Gastrocnemius medialis (tissue), 4 donors: Measurements from ENCODE around the gene ERBB2. TPM values are rescaled to one million over a fixed set of nuclear protein-coding genes. Genes with fewer than 3 reads are reported as not detected.
"Not testable (repeated sequence)": the region's sequence is repeated elsewhere in the genome, so short reads cannot be mapped to it uniquely, and the experiment has no call there.

ENCODE experiments used
- ATAC-seq, 2 donors: fragments of 150-250 bp; one replicate each; pipeline ENCODE4 v1.9.1; 2016
- DNase-seq, 2 donors: peaks; one replicate each; pipeline ENCODE4 v3.0.0-alpha.2; 2019
- H3K27ac ChIP-seq, 4 donors: fragments of 200-600 bp; sonication (generic); 1 replicate in 1 of 4; 2 replicates in 3 of 4; pipeline ENCODE4 v1.5.1; 2016 to 2018; ENCODE audit warnings: mild to moderate bottlenecking in 2 of 4, moderate library complexity in 1 of 4
- H3K27me3 ChIP-seq, 3 donors: fragments of 200-600 bp; sonication (generic) in 2 of 3; 1 replicate in 1 of 3; 2 replicates in 2 of 3; pipeline versions ENCODE4 v1.5.1 to v1.6.0; 2016 to 2019; ENCODE audit warnings: mild to moderate bottlenecking in 1 of 3, moderate library complexity in 1 of 3
- H3K36me3 ChIP-seq, 2 donors: fragments of 200-600 bp; sonication (generic) in 1 of 2; one replicate each; pipeline ENCODE4 v1.5.1; 2017 to 2018
- H3K4me1 ChIP-seq, 2 donors: fragments of 200-600 bp; sonication (generic) in 1 of 2; one replicate each; pipeline ENCODE4 v1.5.1; 2016 to 2017; ENCODE audit warnings: mild to moderate bottlenecking in 2 of 2
- H3K4me3 ChIP-seq, 4 donors: fragments of 200-600 bp; sonication (generic) in 3 of 4; 1 replicate in 1 of 4; 2 replicates in 3 of 4; pipeline ENCODE4 v1.5.1; 2016 to 2019; ENCODE audit warnings: mild to moderate bottlenecking in 2 of 4
- H3K9me3 ChIP-seq, 3 donors: fragments of 200-600 bp; sonication (generic) in 2 of 3; 1 replicate in 1 of 3; 2 replicates in 2 of 3; pipeline ENCODE4 v1.5.1; 2016 to 2019
- CTCF ChIP-seq, 5 experiments: fragments of 450-650 bp in 3 of 5; fragments of 200-600 bp in 2 of 5; sonication (generic) in 2 of 5; IDR thresholded peaks in 4 of 5; conservative IDR thresholded peaks in 1 of 5; 1 replicate in 4 of 5; 2 replicates in 1 of 5; pipeline ENCODE4 v1.5.1; 2016 to 2019; ENCODE audit warnings: antibody characterized with exemption in 5 of 5, mild to moderate bottlenecking in 3 of 5, moderate library complexity in 3 of 5
- POLR2A ChIP-seq, 2 donors: fragments of 450-650 bp; IDR thresholded peaks; one replicate each; pipeline ENCODE4 v1.6.1; 2017; ENCODE audit warnings: antibody characterized with exemption in 2 of 2, mild to moderate bottlenecking in 2 of 2, moderate library complexity in 2 of 2
- in situ Hi-C, 4 donors: fragments of 200-750 bp; cut with MboI; loops; one replicate each; pipeline versions ENCODE4 v1.15.0 to v1.8.0; 2017; ENCODE audit warnings: low sequenced_read_pairs in 4 of 4
- intact Hi-C: fragments of 100-400 bp; cut with DNase I; formaldehyde crosslinking; loops from one replicate; pipeline ENCODE4 v1.15.1; 2023; ENCODE audit warnings: low total_unique reads
- total RNA-seq, 4 donors: library from RNA; depleted of rRNA; stranded (reverse); fragments of >200 nt; gene quantifications; one replicate each; pipeline versions ENCODE4 v1.1.0 to v1.2.3, GENCODE V29; 2016

ERBB2 gene
- total RNA-seq, 4 donors from 2014 or later: 6.0 to 26.4 (median 15.3) TPM

GRCh38 chr17:39722104-39722503 is 22.2 kb downstream of the ERBB2 start:
- intact Hi-C loops: no loop called here
- no peak for DNase-seq
- in situ Hi-C loops: no loop called here
- no peaks in the 10 kb centered on the region for H3K27me3 ChIP-seq
- no peak for TF ChIP-seq CTCF (IDR thresholded peaks at IDR 0.05 in 4 of 5, conservative IDR thresholded peaks at IDR 0.05 in 1 of 5)
- TF ChIP-seq POLR2A (IDR thresholded peaks at IDR 0.05): no peak
- no peak overlapping the region for H3K27ac ChIP-seq
- H3K9me3 ChIP-seq: no peaks in the 10 kb centered on the region
- H3K4me1 ChIP-seq: peaks cover 2% of the 10 kb centered on the region in 2 donors
- H3K4me3 ChIP-seq: no peak overlapping the region
- peaks cover 0 to 4% of the 10 kb centered on the region in 2 donors for H3K36me3 ChIP-seq
- no peak for ATAC-seq

- H3K4me1 ChIP-seq: no peaks in the 10 kb centered on the region
- peaks cover 0 to 15% of the 10 kb centered on the region in 2 donors for H3K36me3 ChIP-seq
- in situ Hi-C loops (no loop called here), intact Hi-C loops (no loop called here)
- no peak for TF ChIP-seq POLR2A (IDR thresholded peaks at IDR 0.05)
- no peak for TF ChIP-seq CTCF (IDR thresholded peaks at IDR 0.05 in 4 of 5, conservative IDR thresholded peaks at IDR 0.05 in 1 of 5)
- DNase-seq: no peak
- H3K9me3 ChIP-seq: no peaks in the 10 kb centered on the region
- no peak overlapping the region for H3K4me3 ChIP-seq
- H3K27me3 ChIP-seq: no peaks in the 10 kb centered on the region
- ATAC-seq: no peak
- no peak overlapping the region for H3K27ac ChIP-seq
Measured at GRCh38 chr17:39722965-39723848, 23.3 kb downstream of the ERBB2 start.

- Histone ChIP-seq H3K9me3 (no peaks in the 10 kb centered on the region), H3K27ac (no peak overlapping the region), H3K4me3 (no peak overlapping the region), H3K36me3 (peaks cover 0 to 26% of the 10 kb centered on the region in 2 donors), H3K4me1 (peaks cover 4 to 6% of the 10 kb centered on the region in 2 donors), H3K27me3 (no peaks in the 10 kb centered on the region)
- in situ Hi-C loops (no loop called here), intact Hi-C loops (no loop called here)
- no peak for TF ChIP-seq POLR2A (IDR thresholded peaks at IDR 0.05)
- TF ChIP-seq CTCF (IDR thresholded peaks at IDR 0.05 in 4 of 5, conservative IDR thresholded peaks at IDR 0.05 in 1 of 5): no peak
- no peak for ATAC-seq
- no peak for DNase-seq
Measured at GRCh38 chr17:39724731-39725130, 24.9 kb downstream of the ERBB2 start.

- in situ Hi-C loops, H3K27me3 ChIP-seq, intact Hi-C loops: not testable (repeated sequence)
Measured at GRCh38 chr17:39725923-39726322, 26.1 kb downstream of the ERBB2 start.

GRCh38 chr17:39726617-39727016 is 26.8 kb downstream of the ERBB2 start:
- Histone ChIP-seq H3K27ac (no peak overlapping the region), H3K4me3 (no peak overlapping the region), H3K4me1 (peaks cover 7 to 9% of the 10 kb centered on the region in 2 donors), H3K9me3 (no peaks in the 10 kb centered on the region), H3K27me3 (no peaks in the 10 kb centered on the region), H3K36me3 (peaks cover 0 to 26% of the 10 kb centered on the region in 2 donors)
- TF ChIP-seq CTCF (IDR thresholded peaks at IDR 0.05 in 4 of 5, conservative IDR thresholded peaks at IDR 0.05 in 1 of 5) (no peak), POLR2A (IDR thresholded peaks at IDR 0.05) (no peak)
- DNase-seq: no peak
- in situ Hi-C loops: no loop called here
- ATAC-seq: no peak
- intact Hi-C loops: no loop called here

More at GRCh38 chr17:39725923-39726322, 26.1 kb downstream of the ERBB2 start:
- DNase-seq, H3K4me3 ChIP-seq, ATAC-seq, H3K9me3 ChIP-seq, H3K27ac ChIP-seq, H3K4me1 ChIP-seq: not testable (repeated sequence)
- peaks cover 0 to 26% of the 10 kb centered on the region in 2 donors for H3K36me3 ChIP-seq
